ENCODE results near the gene C6.

The C6 gene

GRCh38 chr5:41156739-41157138, 56.6 kb downstream of the C6 start:
- Histone ChIP-seq H3K9me3 (ENCODE audit: severe bottlenecking) (no peaks in the 10 kb centered on the region), H3K27me3 (ENCODE audit: insufficient read depth, low read depth, severe bottlenecking) (no peaks in the 10 kb centered on the region), H3K27ac (no peak overlapping the region), H3K36me3 (no peaks in the 10 kb centered on the region), H3K4me3 (ENCODE audit: low read depth, low read length) (no peak overlapping the region)
- TF ChIP-seq, protein P1, sequence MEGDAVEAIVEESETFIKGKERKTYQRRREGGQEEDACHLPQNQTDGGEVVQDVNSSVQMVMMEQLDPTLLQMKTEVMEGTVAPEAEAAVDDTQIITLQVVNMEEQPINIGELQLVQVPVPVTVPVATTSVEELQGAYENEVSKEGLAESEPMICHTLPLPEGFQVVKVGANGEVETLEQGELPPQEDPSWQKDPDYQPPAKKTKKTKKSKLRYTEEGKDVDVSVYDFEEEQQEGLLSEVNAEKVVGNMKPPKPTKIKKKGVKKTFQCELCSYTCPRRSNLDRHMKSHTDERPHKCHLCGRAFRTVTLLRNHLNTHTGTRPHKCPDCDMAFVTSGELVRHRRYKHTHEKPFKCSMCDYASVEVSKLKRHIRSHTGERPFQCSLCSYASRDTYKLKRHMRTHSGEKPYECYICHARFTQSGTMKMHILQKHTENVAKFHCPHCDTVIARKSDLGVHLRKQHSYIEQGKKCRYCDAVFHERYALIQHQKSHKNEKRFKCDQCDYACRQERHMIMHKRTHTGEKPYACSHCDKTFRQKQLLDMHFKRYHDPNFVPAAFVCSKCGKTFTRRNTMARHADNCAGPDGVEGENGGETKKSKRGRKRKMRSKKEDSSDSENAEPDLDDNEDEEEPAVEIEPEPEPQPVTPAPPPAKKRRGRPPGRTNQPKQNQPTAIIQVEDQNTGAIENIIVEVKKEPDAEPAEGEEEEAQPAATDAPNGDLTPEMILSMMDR (IDR thresholded peaks at IDR 0.05; ENCODE audit: low read depth, low read length) = no peak
- DNase-seq = no peak

GRCh38 chr5:41154491-41154890, 58.8 kb downstream of the C6 start:
- Histone ChIP-seq H3K4me3 (ENCODE audit: low read depth, low read length) (no peak overlapping the region), H3K27me3 (ENCODE audit: insufficient read depth, low read depth, severe bottlenecking) (no peaks in the 10 kb centered on the region), H3K9me3 (ENCODE audit: severe bottlenecking) (no peaks in the 10 kb centered on the region), H3K36me3 (no peaks in the 10 kb centered on the region), H3K27ac (no peak overlapping the region)
- no peak for DNase-seq
- TF ChIP-seq, protein P1 (IDR thresholded peaks at IDR 0.05; ENCODE audit: low read depth, low read length) = no peak

- Histone ChIP-seq H3K36me3 (no peaks in the 10 kb centered on the region), H3K4me3 (ENCODE audit: low read depth, low read length) (no peak overlapping the region), H3K27ac (no peak overlapping the region), H3K9me3 (ENCODE audit: severe bottlenecking) (no peaks in the 10 kb centered on the region), H3K27me3 (ENCODE audit: insufficient read depth, low read depth, severe bottlenecking) (no peaks in the 10 kb centered on the region)
- DNase-seq = no peak
- TF ChIP-seq, protein P1 (IDR thresholded peaks at IDR 0.05; ENCODE audit: low read depth, low read length) = no peak
Measured at GRCh38 chr5:41151564-41151963, 61.8 kb downstream of the C6 start.

- no peak for DNase-seq
- Histone ChIP-seq H3K36me3 (no peaks in the 10 kb centered on the region), H3K27me3 (ENCODE audit: insufficient read depth, low read depth, severe bottlenecking) (no peaks in the 10 kb centered on the region), H3K4me3 (ENCODE audit: low read depth, low read length) (no peak overlapping the region), H3K27ac (no peak overlapping the region), H3K9me3 (ENCODE audit: severe bottlenecking) (no peaks in the 10 kb centered on the region)
- TF ChIP-seq, protein P1 (IDR thresholded peaks at IDR 0.05; ENCODE audit: low read depth, low read length) = no peak
Measured at GRCh38 chr5:41148448-41148847, 64.9 kb downstream of the C6 start.

DNA sequence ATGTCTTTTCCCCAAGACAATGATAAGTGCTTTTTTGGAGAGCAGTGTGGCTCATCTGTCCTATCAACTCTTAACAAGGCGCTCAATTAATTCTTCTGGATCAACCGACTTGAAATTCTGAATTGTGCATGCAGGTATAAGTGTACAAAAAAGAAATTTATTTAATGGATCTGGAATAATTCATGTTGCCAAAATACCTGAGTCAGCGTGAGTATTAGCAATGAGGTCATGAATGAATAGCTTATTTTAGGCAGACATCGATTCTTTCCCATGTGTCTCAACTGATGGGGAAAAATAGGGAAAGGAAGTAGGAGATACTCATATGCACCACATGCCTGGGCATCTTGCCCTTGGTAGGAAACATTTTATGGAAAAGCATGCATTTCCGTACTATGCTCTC, 68.0 kb downstream of the C6 start:
- no peaks in the 10 kb centered on the region for H3K9me3 ChIP-seq (ENCODE audit: severe bottlenecking)
- no peak for DNase-seq
- no peaks in the 10 kb centered on the region for H3K36me3 ChIP-seq
- no peak overlapping the region for H3K27ac ChIP-seq
- TF ChIP-seq, protein P1 (IDR thresholded peaks at IDR 0.05; ENCODE audit: low read depth, low read length) = no peak
- H3K4me3 ChIP-seq (ENCODE audit: low read depth, low read length) = no peak overlapping the region
- H3K27me3 ChIP-seq (ENCODE audit: insufficient read depth, low read depth, severe bottlenecking) = no peaks in the 10 kb centered on the region

GRCh38 chr5:41143131-41143901, 70.0 kb downstream of the C6 start:
- no peaks in the 10 kb centered on the region for H3K9me3 ChIP-seq (ENCODE audit: severe bottlenecking)
- TF ChIP-seq, protein P1 (IDR thresholded peaks at IDR 0.05; ENCODE audit: low read depth, low read length) = no peak
- no peak for DNase-seq
- no peak overlapping the region for H3K4me3 ChIP-seq (ENCODE audit: low read depth, low read length)
- H3K36me3 ChIP-seq = no peaks in the 10 kb centered on the region
- H3K27ac ChIP-seq = no peak overlapping the region
- no peaks in the 10 kb centered on the region for H3K27me3 ChIP-seq (ENCODE audit: insufficient read depth, low read depth, severe bottlenecking)

All from WERI-Rb-1 (cell line).